HEK293 (cell line): Measurements from ENCODE around the gene PLK5.

Source experiments
- GLIS2 ChIP-seq: fragments of 450-650 bp; formaldehyde crosslinking; IDR thresholded peaks from 2 replicates; pipeline ENCODE4 v1.5.1; 2016; ENCODE audit warnings: missing biosample characterization, missing genetic modification characterization
- OSR2 ChIP-seq: fragments of 450-650 bp; formaldehyde crosslinking; IDR thresholded peaks from 2 replicates; pipeline ENCODE4 v1.5.1; 2016; ENCODE audit warnings: missing biosample characterization, missing genetic modification characterization
- SALL2 ChIP-seq: fragments of 450-650 bp; formaldehyde crosslinking; IDR thresholded peaks from 2 replicates; pipeline ENCODE4 v1.5.0; 2017; ENCODE audit warnings: missing biosample characterization, mild to moderate bottlenecking, missing genetic modification characterization, borderline replicate concordance
- ZBTB21 ChIP-seq: fragments of 450-650 bp; formaldehyde crosslinking; IDR thresholded peaks from 2 replicates; pipeline ENCODE4 v1.5.1; 2017; ENCODE audit warnings: missing biosample characterization, missing genetic modification characterization
- ZNF121 ChIP-seq: fragments of 450-650 bp; formaldehyde crosslinking; IDR thresholded peaks from 2 replicates; pipeline ENCODE4 v1.5.1; 2016; ENCODE audit warnings: missing biosample characterization, missing genetic modification characterization
- ZNF302 ChIP-seq: fragments of 450-650 bp; formaldehyde crosslinking; IDR thresholded peaks from 2 replicates; pipeline ENCODE4 v1.5.1; 2016; ENCODE audit warnings: missing biosample characterization, missing genetic modification characterization, low read depth
- ZNF670 ChIP-seq: fragments of 450-650 bp; formaldehyde crosslinking; IDR thresholded peaks from 2 replicates; pipeline ENCODE4 v1.5.1; 2016; ENCODE audit warnings: missing biosample characterization, missing genetic modification characterization, low read depth
- TF ChIP-seq, protein P1 (sequence below): fragments of 450-650 bp; formaldehyde crosslinking; IDR thresholded peaks from 2 replicates; pipeline ENCODE4 v1.5.1; 2016; ENCODE audit warnings: missing biosample characterization, missing genetic modification characterization
- TF ChIP-seq, protein P2 (sequence below): fragments of 450-650 bp; formaldehyde crosslinking; IDR thresholded peaks from 2 replicates; pipeline ENCODE4 v1.5.1; 2016; ENCODE audit warnings: missing biosample characterization, missing genetic modification characterization
- TF ChIP-seq, protein P3 (sequence below): IDR thresholded peaks from 2 replicates; pipeline ENCODE4 v1.6.1; 2011; ENCODE audit warnings: mild to moderate bottlenecking, low read depth, low read length, borderline replicate concordance
- TF ChIP-seq, protein P4 (sequence below): fragments of 450-650 bp; formaldehyde crosslinking; IDR thresholded peaks from 2 replicates; pipeline ENCODE4 v1.5.1; 2016; ENCODE audit warnings: missing biosample characterization, missing genetic modification characterization

DNA sequence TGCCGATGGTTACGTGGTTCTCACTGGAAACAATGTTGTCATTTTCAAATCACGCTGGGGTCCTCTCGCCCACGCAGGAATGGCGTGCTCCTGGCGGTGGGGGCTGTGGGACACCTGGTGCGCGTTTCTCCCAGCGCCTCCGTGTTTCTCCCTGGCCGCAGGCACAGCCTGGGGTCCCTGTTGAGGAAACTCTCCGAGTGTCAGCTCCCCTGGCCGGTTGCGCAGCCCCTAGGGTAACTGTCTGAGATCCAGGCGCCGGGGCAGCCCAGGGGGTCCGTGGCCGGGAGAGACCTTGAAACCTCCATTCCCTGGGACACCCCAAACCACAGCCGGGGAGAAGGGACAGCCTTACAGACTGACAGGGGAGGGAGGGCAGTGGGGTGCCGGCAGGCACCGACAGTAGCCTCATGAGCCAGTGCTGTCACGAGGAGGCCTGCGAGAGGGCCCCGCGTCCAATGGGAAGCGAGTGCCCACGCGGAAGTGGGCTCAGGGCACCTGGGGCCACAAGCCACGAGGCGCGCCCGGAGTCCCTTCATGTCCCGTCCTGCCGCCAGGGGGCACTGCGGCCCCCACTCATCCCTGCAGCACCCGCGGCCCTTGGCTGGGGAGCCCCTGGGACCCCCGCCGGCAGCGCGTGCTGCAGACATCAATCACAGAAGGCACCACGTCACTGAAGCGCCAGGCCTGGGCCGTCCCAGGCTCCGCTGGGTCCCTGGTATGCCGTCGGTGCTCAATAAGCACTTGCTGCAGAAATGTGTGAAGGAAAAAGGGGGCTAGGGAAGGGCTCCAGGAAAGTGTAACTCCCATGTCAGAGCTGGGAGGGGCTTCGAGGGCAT lies 20.6 kb upstream of the PLK5 start:
- TF ChIP-seq ZBTB21 (tag by site-specific recombination) (peak; percentile 55; the same call in 1 of the 2 replicates), OSR2 (no peak), ZNF302 (tag by site-specific recombination) (no peak), ZNF670 (tag by site-specific recombination) (no peak), ZNF121 (no peak), GLIS2 (tag by site-specific recombination) (peak; percentile 87), SALL2 (no peak)
- TF ChIP-seq, protein P1, sequence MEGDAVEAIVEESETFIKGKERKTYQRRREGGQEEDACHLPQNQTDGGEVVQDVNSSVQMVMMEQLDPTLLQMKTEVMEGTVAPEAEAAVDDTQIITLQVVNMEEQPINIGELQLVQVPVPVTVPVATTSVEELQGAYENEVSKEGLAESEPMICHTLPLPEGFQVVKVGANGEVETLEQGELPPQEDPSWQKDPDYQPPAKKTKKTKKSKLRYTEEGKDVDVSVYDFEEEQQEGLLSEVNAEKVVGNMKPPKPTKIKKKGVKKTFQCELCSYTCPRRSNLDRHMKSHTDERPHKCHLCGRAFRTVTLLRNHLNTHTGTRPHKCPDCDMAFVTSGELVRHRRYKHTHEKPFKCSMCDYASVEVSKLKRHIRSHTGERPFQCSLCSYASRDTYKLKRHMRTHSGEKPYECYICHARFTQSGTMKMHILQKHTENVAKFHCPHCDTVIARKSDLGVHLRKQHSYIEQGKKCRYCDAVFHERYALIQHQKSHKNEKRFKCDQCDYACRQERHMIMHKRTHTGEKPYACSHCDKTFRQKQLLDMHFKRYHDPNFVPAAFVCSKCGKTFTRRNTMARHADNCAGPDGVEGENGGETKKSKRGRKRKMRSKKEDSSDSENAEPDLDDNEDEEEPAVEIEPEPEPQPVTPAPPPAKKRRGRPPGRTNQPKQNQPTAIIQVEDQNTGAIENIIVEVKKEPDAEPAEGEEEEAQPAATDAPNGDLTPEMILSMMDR (tag by site-specific recombination): peak; percentile 95
- TF ChIP-seq, protein P2, sequence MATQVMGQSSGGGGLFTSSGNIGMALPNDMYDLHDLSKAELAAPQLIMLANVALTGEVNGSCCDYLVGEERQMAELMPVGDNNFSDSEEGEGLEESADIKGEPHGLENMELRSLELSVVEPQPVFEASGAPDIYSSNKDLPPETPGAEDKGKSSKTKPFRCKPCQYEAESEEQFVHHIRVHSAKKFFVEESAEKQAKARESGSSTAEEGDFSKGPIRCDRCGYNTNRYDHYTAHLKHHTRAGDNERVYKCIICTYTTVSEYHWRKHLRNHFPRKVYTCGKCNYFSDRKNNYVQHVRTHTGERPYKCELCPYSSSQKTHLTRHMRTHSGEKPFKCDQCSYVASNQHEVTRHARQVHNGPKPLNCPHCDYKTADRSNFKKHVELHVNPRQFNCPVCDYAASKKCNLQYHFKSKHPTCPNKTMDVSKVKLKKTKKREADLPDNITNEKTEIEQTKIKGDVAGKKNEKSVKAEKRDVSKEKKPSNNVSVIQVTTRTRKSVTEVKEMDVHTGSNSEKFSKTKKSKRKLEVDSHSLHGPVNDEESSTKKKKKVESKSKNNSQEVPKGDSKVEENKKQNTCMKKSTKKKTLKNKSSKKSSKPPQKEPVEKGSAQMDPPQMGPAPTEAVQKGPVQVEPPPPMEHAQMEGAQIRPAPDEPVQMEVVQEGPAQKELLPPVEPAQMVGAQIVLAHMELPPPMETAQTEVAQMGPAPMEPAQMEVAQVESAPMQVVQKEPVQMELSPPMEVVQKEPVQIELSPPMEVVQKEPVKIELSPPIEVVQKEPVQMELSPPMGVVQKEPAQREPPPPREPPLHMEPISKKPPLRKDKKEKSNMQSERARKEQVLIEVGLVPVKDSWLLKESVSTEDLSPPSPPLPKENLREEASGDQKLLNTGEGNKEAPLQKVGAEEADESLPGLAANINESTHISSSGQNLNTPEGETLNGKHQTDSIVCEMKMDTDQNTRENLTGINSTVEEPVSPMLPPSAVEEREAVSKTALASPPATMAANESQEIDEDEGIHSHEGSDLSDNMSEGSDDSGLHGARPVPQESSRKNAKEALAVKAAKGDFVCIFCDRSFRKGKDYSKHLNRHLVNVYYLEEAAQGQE: no peak
- TF ChIP-seq, protein P3, sequence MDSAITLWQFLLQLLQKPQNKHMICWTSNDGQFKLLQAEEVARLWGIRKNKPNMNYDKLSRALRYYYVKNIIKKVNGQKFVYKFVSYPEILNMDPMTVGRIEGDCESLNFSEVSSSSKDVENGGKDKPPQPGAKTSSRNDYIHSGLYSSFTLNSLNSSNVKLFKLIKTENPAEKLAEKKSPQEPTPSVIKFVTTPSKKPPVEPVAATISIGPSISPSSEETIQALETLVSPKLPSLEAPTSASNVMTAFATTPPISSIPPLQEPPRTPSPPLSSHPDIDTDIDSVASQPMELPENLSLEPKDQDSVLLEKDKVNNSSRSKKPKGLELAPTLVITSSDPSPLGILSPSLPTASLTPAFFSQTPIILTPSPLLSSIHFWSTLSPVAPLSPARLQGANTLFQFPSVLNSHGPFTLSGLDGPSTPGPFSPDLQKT: no peak
- TF ChIP-seq, protein P4, sequence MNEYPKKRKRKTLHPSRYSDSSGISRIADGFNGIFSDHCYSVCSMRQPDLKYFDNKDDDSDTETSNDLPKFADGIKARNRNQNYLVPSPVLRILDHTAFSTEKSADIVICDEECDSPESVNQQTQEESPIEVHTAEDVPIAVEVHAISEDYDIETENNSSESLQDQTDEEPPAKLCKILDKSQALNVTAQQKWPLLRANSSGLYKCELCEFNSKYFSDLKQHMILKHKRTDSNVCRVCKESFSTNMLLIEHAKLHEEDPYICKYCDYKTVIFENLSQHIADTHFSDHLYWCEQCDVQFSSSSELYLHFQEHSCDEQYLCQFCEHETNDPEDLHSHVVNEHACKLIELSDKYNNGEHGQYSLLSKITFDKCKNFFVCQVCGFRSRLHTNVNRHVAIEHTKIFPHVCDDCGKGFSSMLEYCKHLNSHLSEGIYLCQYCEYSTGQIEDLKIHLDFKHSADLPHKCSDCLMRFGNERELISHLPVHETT (tag by site-specific recombination): 0 out of 2 replicates have a peak, but pooled peaks have one; percentile 44
